ENCODE measurements around the gene DUSP10.

- TF ChIP-seq CTCF (IDR thresholded peaks at IDR 0.05; ENCODE audit: insufficient read depth, low read length) (no peak), REST (IDR thresholded peaks at IDR 0.05; ENCODE audit: insufficient replicate concordance, low read depth) (no peak), SPI1 (IDR thresholded peaks at IDR 0.05; ENCODE audit: borderline replicate concordance, low read depth) (peak; percentile 85), POLR2AphosphoS5 (IDR thresholded peaks at IDR 0.05; ENCODE audit: low read depth) (peak; percentile 76)
Observed at GRCh38 chr1:221712776-221713431, 29.0 kb downstream of the DUSP10 start.

Data from HL-60 (cell line).